Hematopoietic multipotent progenitor cell treated with erythropoietin and hydrocortisone succinate and interleukin-3 and kit ligand, for 6 days (in vitro differentiated cells): ENCODE results near the gene HDAC10.
A peak's percentile ranks its signal among the peaks of the same experiment; 100 is the strongest.
"Not testable (repeated sequence)": the region's sequence is repeated elsewhere in the genome, so short reads cannot be mapped to it uniquely, and the experiment has no call there.

Source experiments
- DNase-seq: peaks from one replicate; pipeline ENCODE4 v3.0.0-alpha.2; 2015

HDAC10 gene

DNA sequence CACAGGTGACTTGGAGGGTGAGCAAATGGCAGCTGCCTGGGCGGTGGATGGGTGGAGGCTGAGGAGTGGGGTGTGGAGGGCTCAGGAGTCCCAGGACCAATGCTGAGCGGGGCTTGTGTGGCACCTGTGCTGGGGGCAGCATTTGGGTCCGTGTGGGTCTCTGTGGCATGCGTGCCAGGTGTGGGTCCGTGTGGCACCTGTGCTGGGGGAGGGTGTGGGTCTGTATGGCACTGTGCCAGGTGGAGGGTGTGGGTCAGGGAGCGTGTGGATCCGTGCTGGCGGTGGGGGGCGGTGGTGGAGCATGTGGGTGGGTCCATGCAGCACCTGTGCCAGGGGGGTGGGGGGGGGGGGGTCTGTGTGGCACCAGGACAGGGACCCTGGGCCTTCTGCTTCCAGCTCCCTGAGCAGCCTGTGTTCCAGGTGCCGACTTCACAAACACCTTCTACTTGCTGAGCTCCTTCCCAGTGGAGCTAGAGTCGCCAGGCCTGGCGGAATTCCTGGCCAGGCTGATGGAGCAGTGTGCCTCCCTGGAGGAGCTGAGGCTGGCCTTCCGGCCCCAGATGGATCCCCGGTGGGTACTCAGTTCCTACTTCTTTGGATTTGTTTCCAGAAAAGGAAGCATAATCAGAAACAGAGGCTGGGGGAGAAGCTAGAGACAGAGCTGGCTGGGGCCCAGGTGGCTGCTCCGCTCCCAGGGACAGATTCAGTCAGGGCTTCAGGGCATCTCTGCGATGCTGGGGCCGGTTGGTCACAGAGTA lies 35.6 kb downstream of the HDAC10 start:
- DNase-seq: no peak

DNA sequence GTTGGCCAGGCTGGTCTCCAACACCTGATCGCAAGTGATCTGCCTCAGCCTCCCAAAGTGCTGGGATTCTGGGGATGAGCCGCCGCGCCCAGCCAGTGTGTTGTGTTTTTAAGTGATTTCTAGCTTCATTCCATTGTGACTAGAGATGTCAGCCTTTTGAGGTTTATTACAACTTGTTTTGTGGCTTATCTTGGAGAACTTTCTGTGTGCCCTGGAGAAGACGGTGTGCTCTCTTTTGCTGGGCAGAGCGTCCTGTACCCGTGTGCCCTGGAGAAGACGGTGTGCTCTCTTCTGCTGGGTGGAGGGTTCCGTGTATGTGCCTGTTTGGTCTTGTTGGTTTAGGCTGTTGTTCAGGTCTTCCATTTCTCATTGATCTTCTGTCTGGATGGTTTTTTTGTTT lies 37.8 kb downstream of the HDAC10 start:
- peak; percentile 59 for DNase-seq

DNA sequence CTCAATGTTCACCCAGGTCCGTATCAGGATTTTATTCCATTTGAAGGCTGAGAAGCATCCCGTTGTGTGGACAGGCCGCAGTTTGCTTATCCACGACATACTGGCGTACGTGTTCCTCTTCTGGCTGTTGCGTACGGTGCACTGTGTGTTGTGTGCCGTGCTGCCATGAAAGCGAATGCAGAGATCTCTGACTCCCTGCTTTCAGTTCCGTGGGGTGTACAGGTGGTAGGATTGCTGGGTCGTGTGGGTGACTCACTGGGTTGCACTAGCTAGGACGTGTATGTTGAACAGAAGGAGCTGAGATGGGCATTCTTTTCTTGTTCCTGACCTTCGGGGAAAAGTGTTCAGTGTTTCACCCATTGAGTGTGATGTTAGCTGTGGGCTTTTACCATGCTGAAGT lies 39.9 kb downstream of the HDAC10 start:
- DNase-seq: no peak

DNA sequence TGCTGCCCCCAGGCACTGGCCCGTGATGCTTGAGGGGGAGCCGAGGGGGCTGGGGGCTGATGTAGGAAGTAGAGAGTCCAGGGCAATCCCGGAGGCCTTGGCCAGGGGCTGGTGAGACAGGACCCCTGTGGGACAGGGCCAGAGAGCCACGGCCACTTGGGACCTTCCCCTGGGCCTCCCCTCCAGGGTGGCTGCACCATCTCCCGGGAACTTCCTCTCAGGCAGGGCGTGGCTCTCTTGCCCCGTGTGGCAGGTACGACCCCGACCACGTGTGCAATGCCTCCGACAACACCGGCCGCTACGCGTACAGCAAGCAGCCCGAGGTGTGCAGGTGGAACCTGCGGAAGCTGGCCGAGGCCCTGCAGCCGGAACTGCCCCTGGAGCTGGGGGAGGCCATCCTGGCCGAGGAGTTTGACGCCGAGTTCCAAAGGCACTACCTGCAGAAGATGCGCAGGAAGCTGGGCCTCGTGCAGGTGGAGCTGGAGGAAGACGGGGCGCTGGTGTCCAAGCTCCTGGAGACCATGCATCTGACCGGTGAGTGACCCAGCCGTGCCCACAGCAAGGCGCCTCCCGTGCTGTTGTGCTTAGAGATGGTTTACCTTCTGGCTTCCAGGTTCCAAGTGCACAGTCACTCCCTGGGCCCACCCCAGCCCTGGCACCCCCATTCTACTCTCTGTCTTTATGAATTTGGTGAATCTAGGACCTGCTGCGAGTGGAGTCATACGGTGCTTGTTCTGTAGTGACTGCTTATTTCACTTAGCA lies 40.5 kb downstream of the HDAC10 start:
- no peak for DNase-seq

DNA sequence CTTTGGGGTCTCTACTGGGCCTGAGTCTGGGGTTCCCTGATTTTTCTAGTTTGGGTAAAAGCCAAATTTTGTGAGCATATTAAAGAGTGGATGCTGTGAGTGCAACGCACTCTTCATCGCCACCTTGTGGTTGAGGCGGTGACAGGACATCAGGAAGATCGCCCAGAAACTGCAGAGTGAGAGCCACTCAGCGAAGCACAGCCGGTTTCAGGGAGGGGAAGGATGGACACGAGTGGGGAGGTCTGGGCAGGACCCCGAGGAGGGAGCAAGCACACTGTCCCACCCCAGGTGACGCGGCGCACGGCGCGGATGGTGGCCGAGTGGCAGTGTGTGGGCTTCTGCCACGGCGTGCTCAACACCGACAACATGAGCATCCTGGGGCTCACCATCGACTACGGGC lies 41.2 kb downstream of the HDAC10 start:
- DNase-seq: peak; percentile 90

DNA sequence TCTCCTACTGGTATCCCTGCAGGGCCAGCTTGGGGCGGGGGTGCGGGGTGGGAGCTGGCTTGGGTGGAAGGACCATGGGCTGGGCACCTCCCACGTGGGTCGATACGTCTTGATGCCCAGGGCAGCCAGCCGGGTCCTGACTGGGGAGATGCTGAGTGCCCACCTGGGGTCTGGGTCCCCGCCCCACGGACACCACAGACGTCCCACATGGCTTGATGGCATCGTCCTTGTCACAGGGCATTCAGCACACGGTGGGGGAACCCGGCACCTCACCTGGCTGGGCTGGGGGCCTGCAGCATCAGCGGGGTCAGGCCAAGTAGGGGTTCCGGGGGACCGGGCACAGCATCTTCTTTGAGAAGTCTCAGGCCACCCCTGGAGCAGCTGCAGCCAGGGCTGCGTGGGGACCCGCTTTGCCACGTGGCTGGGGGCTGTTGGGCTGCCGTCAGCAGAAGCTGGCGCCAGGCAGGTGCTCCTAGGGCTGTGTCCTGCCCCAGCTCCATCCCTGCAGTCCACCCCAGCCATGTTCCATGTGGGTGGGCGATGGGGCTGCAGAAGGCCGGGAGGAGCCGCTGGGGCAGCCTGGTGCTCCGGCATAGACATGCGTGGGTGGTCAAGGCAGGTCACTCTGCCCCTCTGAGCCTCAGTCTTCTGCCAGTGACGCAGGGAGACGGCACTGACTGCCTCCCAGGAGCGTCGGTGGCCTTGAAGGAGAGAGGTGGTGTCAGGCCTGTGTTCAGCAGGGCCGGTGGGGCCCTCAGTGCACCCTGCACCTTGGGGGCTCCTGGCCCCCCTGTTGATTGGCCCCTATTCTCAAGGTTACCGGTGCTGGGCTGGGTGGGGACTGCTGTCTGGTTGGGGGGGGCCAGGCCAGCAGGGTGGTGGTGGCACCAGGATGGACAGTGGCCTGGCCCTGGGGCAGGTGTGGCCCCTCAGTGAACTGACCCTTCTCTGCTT lies 41.8 kb downstream of the HDAC10 start:
- DNase-seq: no peak

DNA sequence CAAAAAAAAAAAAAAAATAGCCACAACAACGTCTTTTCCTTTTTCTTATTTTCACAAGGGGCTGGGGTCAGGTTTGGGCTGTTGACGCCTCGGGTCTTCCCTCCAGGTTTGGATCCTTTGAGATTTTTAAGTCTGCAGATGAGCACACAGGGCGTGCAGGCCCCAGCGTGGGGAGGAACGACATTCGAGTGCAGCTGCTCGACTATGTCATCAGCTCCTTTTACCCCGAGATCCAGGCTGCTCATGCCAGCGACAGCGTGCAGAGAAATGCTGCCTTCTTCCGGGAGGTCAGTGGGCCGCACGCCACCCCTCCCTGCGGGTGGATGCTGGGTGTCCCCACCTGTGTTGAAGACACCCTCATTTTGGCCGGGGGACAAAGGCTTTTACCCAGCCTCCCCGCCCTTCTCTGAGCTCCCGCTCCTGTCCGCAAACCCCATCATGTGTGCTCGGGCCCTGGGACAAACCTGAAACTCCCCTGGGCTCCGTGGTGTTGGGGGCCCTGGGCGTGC lies 42.6 kb downstream of the HDAC10 start:
- DNase-seq: no peak

DNA sequence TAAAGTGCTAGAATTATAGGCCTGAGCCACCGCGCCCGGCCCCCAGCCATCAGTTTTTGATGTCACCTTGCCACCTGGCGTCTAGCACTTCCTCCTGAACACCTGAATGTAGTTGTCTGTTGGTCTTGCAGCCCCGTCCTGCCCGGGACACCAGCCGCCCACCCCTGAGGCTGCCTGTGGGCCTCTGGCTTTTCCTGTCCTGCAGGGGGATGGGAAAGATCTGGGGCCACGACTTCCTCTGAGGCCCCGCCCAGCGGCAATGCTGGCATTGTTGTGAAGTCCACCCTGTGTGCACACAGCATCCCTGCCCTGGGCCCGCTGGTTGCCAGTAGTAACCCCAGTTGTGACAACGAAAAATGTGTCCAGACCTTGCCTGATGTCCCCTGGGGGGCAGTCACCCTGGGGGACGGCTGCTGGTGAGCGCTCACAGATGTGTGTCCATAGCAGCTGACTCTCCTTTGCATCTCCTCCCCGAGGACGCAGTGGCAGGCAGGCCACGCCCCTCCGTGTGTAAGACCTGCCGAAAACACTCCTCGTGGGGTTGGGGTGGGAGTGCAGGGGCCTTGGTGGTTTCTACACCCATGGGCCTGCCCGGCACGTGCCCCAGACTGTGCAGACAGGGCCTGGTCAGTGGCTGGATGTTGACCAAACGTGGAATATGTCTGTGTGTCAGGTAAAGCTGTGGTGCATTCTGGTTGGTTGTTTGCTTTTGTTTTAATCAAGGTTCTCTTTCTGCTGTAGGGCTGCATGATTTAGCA lies 43.5 kb downstream of the HDAC10 start:
- DNase-seq: no peak

DNA sequence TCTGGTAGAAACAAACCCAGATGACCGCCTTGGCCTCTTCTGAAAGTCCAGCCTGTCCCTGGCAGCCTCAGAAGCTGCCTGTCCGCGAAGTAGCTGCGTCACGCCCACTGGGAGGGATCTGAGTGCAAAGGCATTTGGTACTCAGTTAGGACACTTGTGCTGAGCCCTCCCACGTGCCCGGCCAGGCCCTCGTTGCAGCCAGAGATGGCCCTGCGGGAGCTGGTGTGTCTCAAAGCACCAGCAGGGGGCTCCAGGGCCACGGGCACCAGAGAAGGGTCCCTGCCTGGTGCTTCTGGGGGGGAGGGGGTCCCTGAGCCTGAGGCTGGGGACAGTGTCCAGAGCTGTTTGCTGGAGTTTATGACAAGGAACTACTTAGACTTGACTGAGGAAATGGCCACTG lies 44.5 kb downstream of the HDAC10 start:
- DNase-seq: peak; percentile 46

DNA sequence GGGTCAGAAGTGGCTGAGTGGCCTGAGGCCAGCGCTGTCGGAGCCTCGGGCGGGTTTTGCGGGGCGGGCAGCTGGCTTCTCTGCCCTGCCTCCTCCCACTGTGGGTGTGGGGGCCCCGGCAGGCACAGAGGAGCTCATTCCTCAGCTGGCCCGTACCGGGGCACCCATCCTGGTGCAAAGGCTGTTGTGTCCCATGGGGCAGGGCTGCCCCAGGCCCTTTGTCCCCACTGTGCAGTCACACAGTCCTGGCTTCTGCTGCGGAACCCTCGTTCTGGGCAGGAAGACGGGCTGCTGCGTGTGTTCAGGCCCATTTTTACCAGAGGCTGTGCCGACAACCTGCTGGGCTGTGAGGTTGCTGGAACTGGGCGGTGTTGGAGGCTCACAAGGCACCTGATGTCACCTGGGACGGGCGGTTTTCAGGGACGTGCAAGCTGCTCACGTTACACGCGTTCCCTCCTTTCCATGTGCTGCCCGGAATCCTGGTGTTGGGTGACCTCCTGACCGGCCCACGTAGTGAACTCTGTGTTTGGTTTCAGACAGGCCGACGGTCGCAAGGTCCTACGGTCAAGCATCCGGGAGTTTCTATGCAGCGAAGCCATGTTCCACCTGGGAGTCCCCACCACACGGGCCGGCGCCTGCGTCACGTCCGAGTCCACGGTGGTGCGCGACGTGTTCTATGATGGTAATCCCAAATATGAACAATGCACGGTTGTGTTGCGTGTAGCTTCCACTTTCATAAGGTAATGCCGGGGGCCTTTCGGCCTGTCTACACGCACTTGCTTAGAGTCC lies 45.1 kb downstream of the HDAC10 start:
- DNase-seq: no peak

DNA sequence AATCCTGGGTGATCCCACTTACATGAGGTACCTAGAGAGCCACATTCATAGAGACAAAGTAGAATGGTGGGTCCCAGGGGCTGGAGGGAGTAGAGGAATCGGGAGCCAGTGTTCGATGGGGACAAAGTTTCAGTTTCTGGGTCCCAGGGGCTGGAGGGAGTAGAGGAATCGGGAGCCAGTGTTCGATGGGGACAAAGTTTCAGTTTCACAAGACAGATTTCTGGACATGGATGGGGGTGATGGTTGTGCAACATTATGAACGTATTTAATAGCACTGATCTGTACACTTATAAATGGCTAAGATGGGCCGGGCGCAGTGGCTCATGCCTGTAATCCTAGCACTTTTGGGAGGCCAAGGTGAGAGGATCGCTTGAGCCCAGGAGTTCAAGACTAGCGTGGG lies 46.1 kb downstream of the HDAC10 start:
- DNase-seq: not testable (repeated sequence)

DNA sequence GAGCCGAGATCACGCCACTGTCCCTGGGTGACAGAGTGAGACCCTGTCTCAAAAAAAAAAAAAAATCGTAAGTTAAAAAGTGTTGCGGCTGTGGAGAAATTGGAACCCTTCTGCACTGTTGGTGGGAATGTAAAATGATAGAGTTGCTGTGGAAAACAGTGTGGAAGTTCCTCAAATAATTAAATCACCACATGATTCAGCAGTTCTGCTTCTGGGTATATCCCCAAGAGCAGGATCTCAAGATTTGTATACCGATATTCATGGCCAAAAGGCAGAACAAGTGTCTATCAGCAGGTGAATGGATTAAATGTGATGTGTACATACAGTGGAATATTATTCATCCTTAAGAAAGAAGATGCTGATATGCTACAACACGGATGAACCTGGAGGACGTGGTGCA lies 46.5 kb downstream of the HDAC10 start:
- no peak for DNase-seq

DNA sequence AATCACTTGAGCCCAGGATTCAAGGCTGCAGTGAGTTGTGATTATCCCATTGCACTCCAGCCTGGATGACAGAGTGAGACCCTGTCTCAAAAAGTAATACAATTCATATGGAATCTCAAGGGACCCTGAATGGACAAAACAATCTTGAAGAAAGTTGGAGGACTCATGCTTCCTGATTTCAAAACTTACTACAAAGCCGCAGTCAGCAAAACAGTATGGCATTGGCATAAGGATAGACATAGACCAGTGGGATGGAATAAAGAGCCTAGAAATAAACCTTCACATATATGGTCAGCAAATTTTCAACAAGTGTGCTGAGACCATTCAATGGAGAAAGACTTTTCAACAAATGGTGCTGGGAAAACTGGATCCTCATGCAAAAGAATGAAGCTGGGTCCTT lies 47.8 kb downstream of the HDAC10 start:
- DNase-seq: no peak

DNA sequence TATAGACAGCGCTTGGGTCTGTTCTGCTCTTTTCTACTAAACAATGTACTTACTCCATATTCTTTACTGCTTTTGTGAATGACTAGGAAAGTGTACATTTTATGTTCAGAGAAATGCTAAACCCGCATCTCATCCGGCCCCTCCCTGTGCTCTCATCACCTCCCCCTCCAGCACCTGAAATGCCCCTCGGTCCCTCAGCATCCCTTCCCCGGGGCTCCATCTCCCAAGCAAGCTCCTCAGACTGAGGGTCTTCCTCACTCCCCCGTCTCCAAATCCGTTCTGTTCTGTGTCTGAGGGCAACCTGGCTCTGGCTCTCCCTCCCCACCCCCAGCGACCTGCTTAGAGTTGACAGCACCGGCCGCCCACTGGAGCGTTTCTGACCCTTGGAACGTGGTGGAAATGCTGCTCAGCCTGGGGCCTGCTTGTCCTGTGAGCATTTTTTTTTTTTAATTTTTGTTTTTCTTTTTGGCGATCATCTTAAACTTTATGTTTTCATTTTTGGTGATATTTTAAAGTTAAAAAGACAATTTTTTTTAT lies 48.9 kb downstream of the HDAC10 start:
- DNase-seq: no peak

DNA sequence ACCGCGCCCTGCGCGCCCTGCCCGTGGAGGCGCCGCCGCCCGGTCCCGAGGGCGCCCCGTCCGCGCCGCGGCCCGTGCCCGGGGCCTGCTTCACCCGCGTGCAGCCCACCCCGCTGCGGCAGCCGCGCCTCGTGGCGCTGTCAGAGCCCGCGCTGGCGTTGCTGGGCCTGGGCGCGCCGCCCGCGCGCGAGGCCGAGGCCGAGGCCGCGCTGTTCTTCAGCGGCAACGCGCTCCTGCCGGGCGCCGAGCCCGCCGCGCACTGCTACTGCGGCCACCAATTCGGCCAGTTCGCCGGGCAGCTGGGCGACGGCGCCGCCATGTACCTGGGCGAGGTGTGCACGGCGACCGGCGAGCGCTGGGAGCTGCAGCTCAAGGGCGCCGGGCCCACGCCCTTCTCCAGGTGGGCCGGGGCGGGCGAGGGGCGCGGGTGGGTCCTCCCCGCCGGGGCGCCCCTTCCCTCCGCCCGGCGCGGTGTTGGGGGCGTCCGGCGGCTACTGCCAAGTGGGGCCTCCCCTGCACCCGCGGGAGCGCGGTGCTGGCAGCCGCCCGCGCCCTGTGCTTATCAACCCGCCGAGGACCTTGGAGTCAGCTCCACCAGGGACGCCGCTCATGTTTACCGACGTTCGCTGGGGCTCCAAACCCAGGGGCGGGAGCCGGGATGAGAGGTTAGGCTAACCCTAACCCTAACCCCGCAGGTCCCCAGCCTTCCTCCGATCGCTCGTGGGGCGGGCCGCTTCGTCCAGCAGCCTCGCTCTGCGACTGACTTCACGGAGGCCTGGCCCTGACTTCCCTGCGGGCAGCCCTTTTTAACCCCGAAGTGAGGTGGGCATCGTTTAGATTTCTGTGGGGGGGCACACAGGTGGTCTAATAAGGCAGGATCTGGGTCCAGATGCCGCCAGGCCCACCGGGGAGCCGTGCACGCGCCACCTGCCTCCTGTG lies 49.6 kb downstream of the HDAC10 start:
- peak; percentile 64 for DNase-seq

DNA sequence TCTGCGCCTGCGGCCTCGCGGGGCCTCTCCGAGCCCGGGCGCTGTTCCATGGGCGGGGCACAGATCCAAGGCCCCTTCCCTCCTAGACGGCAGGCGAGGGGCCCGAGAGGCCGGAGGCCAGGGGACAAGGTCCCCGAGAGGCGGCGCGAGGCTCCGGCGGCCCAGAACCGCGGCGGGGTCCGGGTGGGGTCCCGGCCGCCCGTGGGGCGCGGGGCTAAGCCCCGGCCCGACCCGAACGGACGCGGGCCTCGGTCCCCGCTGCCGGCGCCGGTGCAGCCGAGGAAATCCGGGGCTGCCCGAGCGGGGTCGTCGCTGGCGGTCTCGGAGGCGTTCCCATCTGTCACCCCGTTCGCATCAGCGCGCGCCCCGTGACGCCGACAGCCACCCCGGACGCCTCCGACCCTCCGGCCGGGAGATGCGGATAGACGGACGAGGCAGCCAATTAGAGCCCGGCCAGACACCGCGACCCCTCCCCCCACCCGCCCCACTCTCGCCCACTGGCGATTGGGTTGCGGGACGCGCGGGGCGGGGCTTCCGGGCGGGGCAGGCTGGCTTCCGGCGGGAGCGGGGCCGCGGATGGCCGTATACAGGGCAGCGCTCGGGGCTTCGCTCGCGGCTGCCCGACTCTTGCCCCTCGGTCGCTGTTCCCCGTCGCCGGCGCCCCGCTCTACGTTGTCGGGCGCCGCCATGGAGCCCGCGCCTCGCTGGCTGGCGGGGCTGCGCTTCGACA lies 50.4 kb downstream of the HDAC10 start, which contains the start of gene SELENOO:
TSS of gene SELENOO (plus strand) at position 551 of the 730 bp plus-strand sequence. CDS start at position 577, 26 bp downstream.
- peak; percentile 93 for DNase-seq

DNA sequence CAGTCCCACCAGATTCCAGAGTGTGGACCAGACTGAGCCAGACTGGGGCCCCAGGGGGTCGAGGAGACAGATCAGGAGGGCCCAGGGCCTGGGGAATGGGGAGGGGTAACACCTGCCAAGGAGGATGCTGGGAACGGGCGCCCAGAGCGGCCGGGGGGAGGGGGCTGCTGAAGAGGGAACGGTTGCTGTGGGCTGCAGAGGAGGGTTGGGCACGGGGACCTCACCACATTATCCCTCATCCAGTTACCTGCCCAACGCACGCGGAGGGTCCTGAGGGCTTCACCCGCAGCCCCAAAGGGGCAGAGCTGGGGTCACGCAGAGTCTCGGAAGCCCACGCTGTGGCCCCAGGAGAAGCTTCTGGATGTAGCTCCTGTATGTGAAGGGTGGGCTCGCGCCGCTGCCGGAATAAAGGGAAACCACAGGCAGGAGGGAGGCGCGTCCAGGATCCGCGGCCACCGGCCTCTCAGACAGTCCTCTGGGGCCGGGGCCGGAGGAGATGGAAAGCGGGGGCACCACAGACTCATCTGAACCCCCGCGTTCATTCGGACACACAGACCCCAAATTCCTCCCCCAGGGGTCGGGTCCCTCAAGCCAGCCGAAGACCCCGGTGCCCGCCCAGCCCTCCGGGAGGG lies 51.1 kb downstream of the HDAC10 start:
- peak; percentile 28 for DNase-seq

DNA sequence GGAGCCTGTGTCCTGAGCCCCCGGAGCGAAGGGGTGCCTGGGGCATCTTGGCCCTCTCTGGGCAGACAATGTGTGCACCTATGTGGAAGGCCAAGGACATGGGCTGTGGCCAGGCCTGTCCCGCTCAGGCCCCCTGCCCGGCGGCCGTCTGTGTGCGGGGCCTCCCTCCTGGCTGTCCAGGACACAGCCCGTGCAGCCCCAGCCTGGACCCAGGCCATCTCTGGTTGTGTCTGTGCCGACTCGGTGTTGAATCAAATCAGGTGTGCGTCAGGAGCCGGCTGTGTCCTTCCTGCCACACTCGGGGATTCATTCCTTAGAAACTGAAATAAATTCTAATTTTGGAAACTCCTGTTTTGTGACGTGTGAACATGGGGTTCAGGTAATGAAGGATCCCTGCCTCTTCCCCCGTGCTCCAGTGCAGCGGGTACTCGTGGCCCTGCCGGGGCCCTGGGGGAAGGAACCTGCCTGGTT lies 51.8 kb downstream of the HDAC10 start:
- DNase-seq: no peak
